ENCODE measurements around the gene MCU.
"Not testable (repeated sequence)": the region's sequence is repeated elsewhere in the genome, so short reads cannot be mapped to it uniquely, and the experiment has no call there.

Gene MCU

GRCh38 chr10:72759584-72759983 is 67.6 kb downstream of the MCU start:
- no peak for DNase-seq (ENCODE audit: low read depth, low spot score)

GRCh38 chr10:72761498-72761897 is 69.6 kb downstream of the MCU start:
- DNase-seq (ENCODE audit: low read depth, low spot score): no peak

GRCh38 chr10:72762042-72762441 is 70.1 kb downstream of the MCU start:
- no peak for DNase-seq (ENCODE audit: low read depth, low spot score)

- no peak for DNase-seq (ENCODE audit: low read depth, low spot score)
Observed at GRCh38 chr10:72763201-72763600, 71.3 kb downstream of the MCU start.

GRCh38 chr10:72764151-72764550 is 72.2 kb downstream of the MCU start:
- DNase-seq (ENCODE audit: low read depth, low spot score): no peak

- DNase-seq (ENCODE audit: low read depth, low spot score): no peak
Observed at GRCh38 chr10:72765051-72765745, 73.3 kb downstream of the MCU start.

GRCh38 chr10:72771195-72771594 is 79.3 kb downstream of the MCU start:
- not testable (repeated sequence) for DNase-seq (ENCODE audit: low read depth, low spot score)

GRCh38 chr10:72772031-72772430 is 80.1 kb downstream of the MCU start:
- DNase-seq (ENCODE audit: low read depth, low spot score): no peak

GRCh38 chr10:72779874-72780273 is 87.9 kb downstream of the MCU start:
- no peak for DNase-seq (ENCODE audit: low read depth, low spot score)

- DNase-seq (ENCODE audit: low read depth, low spot score): no peak
Observed at GRCh38 chr10:72782649-72783330, 90.8 kb downstream of the MCU start.

GRCh38 chr10:72783410-72783833 is 91.5 kb downstream of the MCU start:
- no peak for DNase-seq (ENCODE audit: low read depth, low spot score)

- DNase-seq (ENCODE audit: low read depth, low spot score): no peak
Observed at GRCh38 chr10:72784551-72785351, 92.8 kb downstream of the MCU start.

- no peak for DNase-seq (ENCODE audit: low read depth, low spot score)
Observed at GRCh38 chr10:72785409-72785808, 93.5 kb downstream of the MCU start.

GRCh38 chr10:72790216-72790990 is 98.5 kb downstream of the MCU start:
- no peak for DNase-seq (ENCODE audit: low read depth, low spot score)

GRCh38 chr10:72792288-72792687 is 100.3 kb downstream of the MCU start:
- no peak for DNase-seq (ENCODE audit: low read depth, low spot score)

- DNase-seq (ENCODE audit: low read depth, low spot score): no peak
Observed at GRCh38 chr10:72793752-72794151, 101.8 kb downstream of the MCU start.

- DNase-seq (ENCODE audit: low read depth, low spot score): no peak
Observed at GRCh38 chr10:72794260-72794659, 102.3 kb downstream of the MCU start.

- no peak for DNase-seq (ENCODE audit: low read depth, low spot score)
Observed at GRCh38 chr10:72796042-72796441, 104.1 kb downstream of the MCU start.

GRCh38 chr10:72796538-72796937 is 104.6 kb downstream of the MCU start:
- no peak for DNase-seq (ENCODE audit: low read depth, low spot score)

GRCh38 chr10:72800000-72800740 is 108.2 kb downstream of the MCU start:
- DNase-seq (ENCODE audit: low read depth, low spot score): no peak

- DNase-seq (ENCODE audit: low read depth, low spot score): no peak
Observed at GRCh38 chr10:72800741-72801092, 108.8 kb downstream of the MCU start.

All from brain pericyte (primary cell).